Stomach smooth muscle (tissue), 2 donors: ENCODE measurements around the gene LIPM.
"Not testable (repeated sequence)": the region's sequence is repeated elsewhere in the genome, so short reads cannot be mapped to it uniquely, and the experiment has no call there.

Experiments used
- H3K27ac ChIP-seq: one replicate; pipeline ENCODE4 v1.7.0; 2013; ENCODE audit warnings: mild to moderate bottlenecking, low read length, inconsistent platforms
- H3K27me3 ChIP-seq, 2 donors: one replicate each; pipeline ENCODE4 v1.7.0; 2013; ENCODE audit warnings: low read length in 2 of 2; ENCODE audit not compliant: insufficient read depth in 2 of 2, control insufficient read depth in 1 of 2
- H3K36me3 ChIP-seq, 2 donors: one replicate each; pipeline ENCODE4 v1.7.0; 2013; ENCODE audit warnings: low read length in 2 of 2; ENCODE audit not compliant: control insufficient read depth in 2 of 2, insufficient read depth in 2 of 2
- H3K4me1 ChIP-seq: one replicate; pipeline ENCODE4 v1.7.0; 2013; ENCODE audit warnings: low read length; ENCODE audit not compliant: control insufficient read depth, insufficient read depth
- H3K4me3 ChIP-seq, 2 donors: one replicate each; pipeline ENCODE4 v1.7.0; 2013; ENCODE audit warnings: low read length in 2 of 2
- H3K9ac ChIP-seq, 2 donors: one replicate each; pipeline ENCODE4 v1.7.0; 2013; ENCODE audit warnings: low read length in 2 of 2, mild to moderate bottlenecking in 1 of 2
- H3K9me3 ChIP-seq, 2 donors: one replicate each; pipeline ENCODE4 v1.7.0; 2013; ENCODE audit warnings: low read length in 2 of 2; ENCODE audit not compliant: control insufficient read depth in 2 of 2
- donor health status: healthy.
- donor health status: Pancreatic carcinoma.

The LIPM gene

GRCh38 chr10:88827671-88828070, 25.1 kb downstream of the LIPM start:
- H3K27me3 ChIP-seq: no peaks in the 10 kb centered on the region
- H3K36me3 ChIP-seq: no peaks in the 10 kb centered on the region
- no peaks in the 10 kb centered on the region for H3K4me1 ChIP-seq
- H3K9ac ChIP-seq: no peak overlapping the region
- no peaks in the 10 kb centered on the region for H3K9me3 ChIP-seq
- H3K27ac ChIP-seq: no peak overlapping the region
- no peak overlapping the region for H3K4me3 ChIP-seq

GRCh38 chr10:88828310-88828709, 25.8 kb downstream of the LIPM start:
- H3K4me3 ChIP-seq: no peak overlapping the region
- no peaks in the 10 kb centered on the region for H3K9me3 ChIP-seq
- H3K4me1 ChIP-seq: no peaks in the 10 kb centered on the region
- H3K27me3 ChIP-seq: no peaks in the 10 kb centered on the region
- H3K36me3 ChIP-seq: no peaks in the 10 kb centered on the region
- H3K9ac ChIP-seq: no peak overlapping the region
- no peak overlapping the region for H3K27ac ChIP-seq

GRCh38 chr10:88830643-88831268, 28.2 kb downstream of the LIPM start:
- no peak overlapping the region for H3K27ac ChIP-seq
- H3K4me3 ChIP-seq: no peak overlapping the region
- no peaks in the 10 kb centered on the region for H3K9me3 ChIP-seq
- H3K36me3 ChIP-seq: no peaks in the 10 kb centered on the region
- H3K4me1 ChIP-seq: no peaks in the 10 kb centered on the region
- no peak overlapping the region for H3K9ac ChIP-seq
- H3K27me3 ChIP-seq: no peaks in the 10 kb centered on the region

GRCh38 chr10:88831709-88832108, 29.2 kb downstream of the LIPM start:
- no peak overlapping the region for H3K9ac ChIP-seq
- no peak overlapping the region for H3K27ac ChIP-seq
- no peaks in the 10 kb centered on the region for H3K9me3 ChIP-seq
- H3K4me1 ChIP-seq: no peaks in the 10 kb centered on the region
- no peaks in the 10 kb centered on the region for H3K36me3 ChIP-seq
- H3K4me3 ChIP-seq: no peak overlapping the region
- H3K27me3 ChIP-seq: no peaks in the 10 kb centered on the region

- H3K4me1 ChIP-seq: no peaks in the 10 kb centered on the region
- H3K4me3 ChIP-seq: no peak overlapping the region
- no peaks in the 10 kb centered on the region for H3K27me3 ChIP-seq
Measured at GRCh38 chr10:88832376-88832775, 29.8 kb downstream of the LIPM start.

GRCh38 chr10:88833156-88833555, 30.6 kb downstream of the LIPM start:
- Histone ChIP-seq H3K27ac (no peak overlapping the region), H3K27me3 (no peaks in the 10 kb centered on the region), H3K4me1 (no peaks in the 10 kb centered on the region), H3K9ac (no peak overlapping the region), H3K36me3 (no peaks in the 10 kb centered on the region), H3K4me3 (no peak overlapping the region), H3K9me3 (no peaks in the 10 kb centered on the region)

More at GRCh38 chr10:88832376-88832775, 29.8 kb downstream of the LIPM start:
- H3K27ac ChIP-seq: no peak overlapping the region
- no peaks in the 10 kb centered on the region for H3K9me3 ChIP-seq
- H3K9ac ChIP-seq: no peak overlapping the region
- no peaks in the 10 kb centered on the region for H3K36me3 ChIP-seq

GRCh38 chr10:88833723-88834122, 31.2 kb downstream of the LIPM start:
- Histone ChIP-seq H3K4me1 (no peaks in the 10 kb centered on the region), H3K36me3 (no peaks in the 10 kb centered on the region), H3K27me3 (no peaks in the 10 kb centered on the region), H3K9ac (no peak overlapping the region), H3K9me3 (no peaks in the 10 kb centered on the region), H3K4me3 (no peak overlapping the region), H3K27ac (no peak overlapping the region)

- H3K36me3 ChIP-seq: no peaks in the 10 kb centered on the region
- no peaks in the 10 kb centered on the region for H3K9me3 ChIP-seq
- H3K27me3 ChIP-seq: no peaks in the 10 kb centered on the region
- H3K4me1 ChIP-seq: no peaks in the 10 kb centered on the region
- H3K9ac ChIP-seq: no peak overlapping the region
- H3K4me3 ChIP-seq: no peak overlapping the region
- no peak overlapping the region for H3K27ac ChIP-seq
Measured at GRCh38 chr10:88835096-88835909, 32.8 kb downstream of the LIPM start.

- Histone ChIP-seq H3K27ac (no peak overlapping the region), H3K27me3 (no peaks in the 10 kb centered on the region)
Measured at GRCh38 chr10:88835910-88836221, 33.3 kb downstream of the LIPM start.

GRCh38 chr10:88837632-88838031, 35.1 kb downstream of the LIPM start:
- H3K9me3 ChIP-seq, H3K27ac ChIP-seq, H3K4me1 ChIP-seq, H3K9ac ChIP-seq, H3K36me3 ChIP-seq, H3K27me3 ChIP-seq, H3K4me3 ChIP-seq: not testable (repeated sequence)

More at GRCh38 chr10:88835910-88836221, 33.3 kb downstream of the LIPM start:
- H3K36me3 ChIP-seq: no peaks in the 10 kb centered on the region
- no peaks in the 10 kb centered on the region for H3K9me3 ChIP-seq
- no peak overlapping the region for H3K4me3 ChIP-seq
- H3K9ac ChIP-seq: no peak overlapping the region
- no peaks in the 10 kb centered on the region for H3K4me1 ChIP-seq

- H3K36me3 ChIP-seq: no peaks in the 10 kb centered on the region
- H3K4me3 ChIP-seq: no peak overlapping the region
- no peaks in the 10 kb centered on the region for H3K4me1 ChIP-seq
- no peaks in the 10 kb centered on the region for H3K9me3 ChIP-seq
- no peaks in the 10 kb centered on the region for H3K27me3 ChIP-seq
- H3K27ac ChIP-seq: no peak overlapping the region
- H3K9ac ChIP-seq: no peak overlapping the region
Measured at GRCh38 chr10:88838766-88839350, 36.3 kb downstream of the LIPM start.
